Endothelial cell of umbilical vein (primary cell): ENCODE data around the gene UPF2. TPM values are rescaled to one million over a fixed set of nuclear protein-coding genes. Genes with fewer than 3 reads are reported as not detected.

Source experiments
- BruUV-seq: library from RNA; stranded (reverse); fragments of 400-500 nt; replicated peaks from 2 replicates; lab custom pipeline; 2021; lab: Mats Ljungman, UMichigan
- CTCF ChIA-PET: fragments of 300-600, 350-600 bp; sonication (Branson Sonifier 250); formaldehyde crosslinking; loops from one replicate; lab custom pipeline; 2021; ENCODE audit warnings: antibody characterized with exemption, inconsistent platforms; lab: Charles Lee
- POLR2A ChIA-PET: fragments of 300-600, 350-600 bp; sonication (Branson Sonifier 250); formaldehyde crosslinking; loops from one replicate; lab custom pipeline; 2021; ENCODE audit warnings: antibody characterized with exemption, inconsistent platforms; lab: Charles Lee
- DNase-seq: peaks from one replicate; pipeline ENCODE4 v3.0.0-alpha.2; 2011; ENCODE audit warnings: low read depth, low spot score
- FAIRE-seq: peaks from 2 replicates; lab custom pipeline; 2011; peaks lifted over from hg19 to GRCh38; lab: Jason Lieb, UNC
- H2AFZ ChIP-seq: 2 replicates; pipeline ENCODE4 v1.6.0; 2012; ENCODE audit warnings: low read depth, low read length, control low read depth, inconsistent platforms
- H3K27ac ChIP-seq: 2 replicates; pipeline ENCODE4 v1.5.1; 2011; ENCODE audit warnings: low read depth, mild to moderate bottlenecking, control low read depth, low read length, moderate library complexity; ENCODE audit not compliant: insufficient read depth
- H3K27me3 ChIP-seq, 2 experiments: 2 replicates each; pipeline versions ENCODE4 v1.6.0 to v1.6.1; 2011; ENCODE audit warnings: low read length in 2 of 2, mixed read lengths in 1 of 2; ENCODE audit not compliant: control insufficient read depth in 2 of 2, insufficient read depth in 2 of 2
- H3K36me3 ChIP-seq, 2 experiments: 2 replicates in 1 of 2; 3 replicates in 1 of 2; pipeline ENCODE4 v1.5.1; 2011; ENCODE audit warnings: low read length in 2 of 2, mild to moderate bottlenecking in 1 of 2, moderate library complexity in 1 of 2; ENCODE audit not compliant: control insufficient read depth in 2 of 2, insufficient read depth in 2 of 2; ENCODE audit errors: extremely low read depth in 1 of 2
- H3K4me1 ChIP-seq: 3 replicates; pipeline ENCODE4 v1.5.1; 2011; ENCODE audit warnings: mild to moderate bottlenecking, low read length; ENCODE audit not compliant: control insufficient read depth, insufficient read depth; ENCODE audit errors: extremely low read depth
- H3K4me2 ChIP-seq: 2 replicates; pipeline ENCODE4 v1.6.1; 2011; ENCODE audit warnings: low read length, control low read depth, mixed read lengths; ENCODE audit not compliant: insufficient read depth
- H3K4me3 ChIP-seq, 3 experiments: fragments of 200-600 bp in 1 of 3; sonication (generic), shearing (Covaris generic) in 1 of 3; replicated peaks in 1 of 3; 2 replicates each; pipeline ENCODE4 v1.5.1; 2011 to 2016; ENCODE audit warnings: control low read depth in 3 of 3, low read length in 3 of 3, mild to moderate bottlenecking in 2 of 3, inconsistent platforms in 1 of 3, low read depth in 1 of 3, moderate library complexity in 1 of 3; ENCODE audit not compliant: insufficient read depth in 1 of 3
- H3K79me2 ChIP-seq: 2 replicates; pipeline ENCODE4 v1.6.0; 2012; ENCODE audit warnings: low read length, inconsistent platforms; ENCODE audit not compliant: control insufficient read depth, insufficient read depth
- H3K9ac ChIP-seq: replicated peaks from 2 replicates; pipeline ENCODE3; 2011; ENCODE audit warnings: low read length, control low read depth; ENCODE audit not compliant: insufficient read depth; ENCODE audit errors: extremely low read depth
- H3K9me1 ChIP-seq: replicated peaks from 3 replicates; pipeline ENCODE4 v1.6.0; 2011; ENCODE audit warnings: mild to moderate bottlenecking, low read length; ENCODE audit not compliant: control insufficient read depth, insufficient read depth; ENCODE audit errors: extremely low read depth
- H3K9me3 ChIP-seq: replicated peaks from 2 replicates; pipeline ENCODE4 v1.5.1; 2012; ENCODE audit warnings: low read length, inconsistent platforms; ENCODE audit not compliant: control insufficient read depth, insufficient read depth
- H4K20me1 ChIP-seq: replicated peaks from 2 replicates; pipeline ENCODE3; 2011; ENCODE audit warnings: mild to moderate bottlenecking, low read length; ENCODE audit not compliant: control insufficient read depth, insufficient read depth; ENCODE audit errors: extremely low read depth
- CTCF ChIP-seq, 2 donors: IDR thresholded peaks; 1 replicate in 1 of 2; 2 replicates in 1 of 2; pipeline ENCODE4 v1.5.1; 2011; ENCODE audit warnings: low read length in 2 of 2, mild to moderate bottlenecking in 2 of 2, moderate library complexity in 2 of 2, control low read depth in 1 of 2, inconsistent platforms in 1 of 2, low read depth in 1 of 2; ENCODE audit not compliant: insufficient read depth in 1 of 2; ENCODE audit errors: extremely low read depth in 1 of 2
- EZH2 ChIP-seq: IDR thresholded peaks from 2 replicates; pipeline ENCODE4 v1.6.1; 2012; ENCODE audit warnings: borderline replicate concordance, low read depth, mild to moderate bottlenecking, moderate library complexity, low read length, inconsistent platforms; ENCODE audit not compliant: severe bottlenecking
- FOS ChIP-seq: IDR thresholded peaks from 2 replicates; pipeline ENCODE4 v1.6.1; 2011; ENCODE audit warnings: mild to moderate bottlenecking, low read length, moderate library complexity, borderline replicate concordance; ENCODE audit not compliant: insufficient read depth
- GATA2 ChIP-seq: IDR thresholded peaks from 2 replicates; pipeline ENCODE4 v1.7.0; 2011; ENCODE audit warnings: low read depth, mild to moderate bottlenecking, moderate library complexity, mixed read lengths, low read length; ENCODE audit not compliant: insufficient read length, insufficient read depth
- JUN ChIP-seq: IDR thresholded peaks from 2 replicates; pipeline ENCODE4 v1.6.1; 2011; ENCODE audit warnings: borderline replicate concordance, low read depth; ENCODE audit not compliant: insufficient read length, insufficient read depth
- MAX ChIP-seq: IDR thresholded peaks from 2 replicates; pipeline ENCODE4 v1.6.1; 2011; ENCODE audit not compliant: insufficient read depth, insufficient read length
- MYC ChIP-seq: IDR thresholded peaks from one replicate; pipeline ENCODE4 v1.6.1; 2011; ENCODE audit warnings: mild to moderate bottlenecking, low read depth, low read length
- POLR2A ChIP-seq: IDR thresholded peaks from 2 replicates; pipeline ENCODE4 v1.6.1; 2012; ENCODE audit warnings: low read depth, mild to moderate bottlenecking, control low read depth, low read length
- POLR2AphosphoS5 ChIP-seq: IDR thresholded peaks from 2 replicates; pipeline ENCODE4 v1.6.1; 2012; ENCODE audit warnings: low read depth, mild to moderate bottlenecking, control low read depth, low read length, moderate library complexity; ENCODE audit not compliant: insufficient read depth
- dilution Hi-C: fragments of 300-500 bp; cut with MboI; formaldehyde crosslinking; loops from one replicate; pipeline ENCODE4 v1.15.0; 2019; ENCODE audit warnings: low sequenced_read_pairs; ENCODE audit not compliant: extremely low pct_ligation_motif_present
- intact Hi-C: fragments of 100-400 bp; cut with micrococcal nuclease; formaldehyde crosslinking; loops from one replicate; pipeline ENCODE4 v1.10.0; 2022
- polyA plus RNA-seq, 4 experiments: library from polyadenylated mRNA; depleted of rRNA in 3 of 4; stranded (reverse) in 3 of 4; unstranded in 1 of 4; fragments of >200 nt; gene quantifications; 2 replicates each; pipeline versions ENCODE4 v1.2.1 to v1.2.3, GENCODE V29; 2011 to 2012; ENCODE audit warnings: missing spikeins in 1 of 4
- total RNA-seq: library from RNA; stranded (reverse); gene quantifications from 2 replicates; pipeline ENCODE4 v1.2.3, GENCODE V29; 2021

The UPF2 gene
- total and polyA plus RNA-seq, 2 donors (not counting 3 experiments of a cell fraction or from before 2014, with no cell fraction given), result 4.8 to 27.7 TPM

DNA sequence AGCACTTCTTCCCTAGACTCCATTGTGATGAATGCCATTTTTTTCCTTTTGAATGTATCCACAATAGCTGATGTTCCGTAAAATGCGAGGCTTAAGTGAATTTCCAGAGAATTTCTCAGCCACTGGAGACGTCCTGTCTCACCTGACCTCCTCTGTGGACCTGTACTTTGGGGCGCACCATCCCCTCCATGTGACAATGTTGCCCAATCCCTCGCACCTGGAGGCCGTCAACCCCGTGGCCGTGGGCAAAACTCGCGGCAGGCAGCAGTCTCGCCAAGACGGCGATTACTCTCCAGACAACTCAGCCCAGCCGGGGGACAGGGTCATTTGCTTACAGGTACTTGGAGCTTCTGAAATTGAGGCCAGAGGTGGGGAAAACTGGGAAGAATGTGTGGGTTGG lies 46.3 kb upstream of the UPF2 start:
- Histone ChIP-seq H3K27me3 (no peaks in the 10 kb centered on the region), H3K4me2 (no peak overlapping the region), H3K4me1 (no peaks in the 10 kb centered on the region), H3K4me3 (no peak overlapping the region), H3K9me3 (no peaks in the 10 kb centered on the region), H3K9ac (no peak overlapping the region), H3K36me3 (peaks cover 0 to 11% of the 10 kb centered on the region in 2 experiments), H3K27ac (no peak overlapping the region), H3K9me1 (no peaks in the 10 kb centered on the region), H3K79me2 (no peaks in the 10 kb centered on the region), H2AFZ (no peak overlapping the region), H4K20me1 (no peaks in the 10 kb centered on the region)
- no peak for TF ChIP-seq MYC
- intact Hi-C loops, result no loop called here
- ChIA-PET POLR2A (no interaction called here), CTCF (no interaction called here)
- no peak for FAIRE-seq
- no peak for DNase-seq
- dilution Hi-C loops, result no loop called here
- BruUV-seq, result no TSS peak

DNA sequence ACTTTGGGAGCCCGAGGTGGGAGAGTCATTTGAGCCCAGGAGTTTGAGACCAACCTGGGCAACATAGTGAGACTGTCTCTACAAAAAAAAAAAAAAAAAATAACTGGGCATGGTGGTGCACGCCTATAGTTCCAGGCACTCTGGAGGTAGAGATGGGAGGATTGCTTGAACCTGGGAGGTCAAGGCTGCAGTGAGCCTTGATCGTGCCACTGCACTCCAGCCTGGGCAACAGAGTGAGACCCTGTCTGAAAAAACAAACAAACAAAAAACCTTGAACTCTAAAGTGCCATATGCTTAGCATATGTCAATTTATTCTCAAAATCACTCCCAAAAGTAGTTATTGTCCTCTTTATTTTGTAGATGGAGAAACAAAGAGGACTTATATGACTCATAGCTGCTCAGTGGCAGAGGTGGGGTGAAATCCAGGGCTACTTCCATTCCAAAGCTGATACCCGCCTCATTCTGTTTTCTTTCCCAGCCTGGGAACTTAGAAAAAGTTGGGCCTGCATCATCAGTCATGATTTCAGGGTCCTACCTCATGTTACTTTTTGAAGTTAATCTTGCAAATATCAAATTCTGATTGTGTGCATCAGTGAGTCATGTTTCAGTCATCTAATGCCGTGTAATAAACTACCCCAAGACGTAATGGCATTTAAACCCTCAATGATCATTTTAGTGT lies 39.4 kb upstream of the UPF2 start:
- Histone ChIP-seq H3K27me3 (no peaks in the 10 kb centered on the region), H3K9me3 (no peaks in the 10 kb centered on the region), H3K4me1 (no peaks in the 10 kb centered on the region), H3K4me3 (no peak overlapping the region), H3K79me2 (no peaks in the 10 kb centered on the region), H3K4me2 (no peak overlapping the region), H3K36me3 (peaks cover 0 to 2% of the 10 kb centered on the region in 2 experiments), H4K20me1 (no peaks in the 10 kb centered on the region), H2AFZ (no peak overlapping the region), H3K27ac (no peak overlapping the region), H3K9me1 (no peaks in the 10 kb centered on the region), H3K9ac (no peak overlapping the region)
- ChIA-PET POLR2A (no interaction called here), CTCF (interaction anchor here (0.7 kb wide), 1 partner anchor 9 kb away, joined by 3 read pairs; no protein-coding TSS in a partner anchor)
- dilution Hi-C loops, result no loop called here
- intact Hi-C loops, result no loop called here
- DNase-seq, result peak; percentile 24
- no TSS peak for BruUV-seq
- no peak for TF ChIP-seq MYC
- TF ChIP-seq MAX, result no peak
- TF ChIP-seq CTCF (IDR thresholded peaks at IDR 0.05; ENCODE audit: extremely low read depth in 1 of 2, insufficient read depth in 1 of 2, low read depth in 1 of 2, low read length in 2 of 2), result no peak
- TF ChIP-seq JUN, result peak; percentile 36
- no peak for TF ChIP-seq POLR2A
- TF ChIP-seq EZH2, result no peak
- no peak for TF ChIP-seq GATA2
- TF ChIP-seq FOS, result peak; percentile 37
- no peak for TF ChIP-seq POLR2AphosphoS5
- FAIRE-seq, result peak; percentile 75
